ENCODE results near the gene PRAC2. TPM values are rescaled to one million over a fixed set of nuclear protein-coding genes. Genes with fewer than 3 reads are reported as not detected.
A peak's percentile ranks its signal among the peaks of the same experiment; 100 is the strongest.

Gene PRAC2
- total RNA-seq, 4 donors from 2014 or later: 4.1 TPM; not detected in 3

DNA sequence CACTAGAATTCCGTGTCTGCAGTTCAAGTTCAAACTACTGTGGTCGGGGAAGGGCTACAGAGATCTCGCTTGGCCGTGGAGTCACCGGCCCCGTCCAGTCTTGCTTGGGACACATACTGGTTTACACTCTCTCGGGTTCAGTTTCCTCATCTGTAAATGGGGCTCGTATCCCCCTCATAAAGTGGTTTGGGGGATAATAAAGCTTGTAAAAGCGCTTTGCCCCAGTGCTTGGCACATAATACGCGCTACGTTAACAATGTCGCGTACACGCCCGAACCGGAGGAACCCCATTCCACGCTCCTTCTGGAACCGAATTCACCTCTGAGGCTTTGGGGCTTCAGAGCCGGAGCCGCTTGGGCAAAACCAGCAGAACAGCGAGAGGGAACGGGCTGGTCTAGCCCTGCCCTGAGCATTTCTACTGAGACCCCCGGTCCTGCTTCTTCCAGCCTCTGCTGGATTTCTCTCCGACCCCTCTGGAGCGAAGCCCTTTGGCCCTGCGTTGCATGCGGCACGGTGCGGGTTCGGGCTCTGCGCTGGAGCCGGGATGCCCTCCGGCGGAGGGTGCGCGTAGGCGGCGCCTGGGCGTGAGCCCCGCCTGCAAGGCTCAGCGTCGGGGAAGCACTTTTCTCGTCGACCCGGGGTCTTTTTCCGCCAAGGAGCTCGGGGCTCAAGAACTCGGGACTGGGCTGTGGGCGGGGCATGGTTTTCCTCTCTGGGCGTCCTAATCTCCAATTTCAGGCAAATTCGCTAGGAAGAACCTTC, 31.7 kb downstream of the PRAC2 start:
- peaks cover 93% of the 10 kb centered on the region for H3K27me3 ChIP-seq
- no peak for DNase-seq
- H3K36me3 ChIP-seq: no peaks in the 10 kb centered on the region
- WGBS, 2 donors (ENCODE audit: low coverage in 1 of 2): 18% methylated on average over 34 of the region's 52 CpGs; no CpG with 5 or more reads in 1 of the 2 donors
- no peak overlapping the region for H3K27ac ChIP-seq
- intact Hi-C loops (cut with DNase I; ENCODE audit: low total_unique reads) (no loop called here), in situ Hi-C loops (cut with MboI; ENCODE audit: low pct_ligation_motif_present in 1 of 4, low pct_unique_long_range_greater_than_20kb in 1 of 4, low sequenced_read_pairs in 3 of 4) (no loop called here)
- TF ChIP-seq, protein P1, sequence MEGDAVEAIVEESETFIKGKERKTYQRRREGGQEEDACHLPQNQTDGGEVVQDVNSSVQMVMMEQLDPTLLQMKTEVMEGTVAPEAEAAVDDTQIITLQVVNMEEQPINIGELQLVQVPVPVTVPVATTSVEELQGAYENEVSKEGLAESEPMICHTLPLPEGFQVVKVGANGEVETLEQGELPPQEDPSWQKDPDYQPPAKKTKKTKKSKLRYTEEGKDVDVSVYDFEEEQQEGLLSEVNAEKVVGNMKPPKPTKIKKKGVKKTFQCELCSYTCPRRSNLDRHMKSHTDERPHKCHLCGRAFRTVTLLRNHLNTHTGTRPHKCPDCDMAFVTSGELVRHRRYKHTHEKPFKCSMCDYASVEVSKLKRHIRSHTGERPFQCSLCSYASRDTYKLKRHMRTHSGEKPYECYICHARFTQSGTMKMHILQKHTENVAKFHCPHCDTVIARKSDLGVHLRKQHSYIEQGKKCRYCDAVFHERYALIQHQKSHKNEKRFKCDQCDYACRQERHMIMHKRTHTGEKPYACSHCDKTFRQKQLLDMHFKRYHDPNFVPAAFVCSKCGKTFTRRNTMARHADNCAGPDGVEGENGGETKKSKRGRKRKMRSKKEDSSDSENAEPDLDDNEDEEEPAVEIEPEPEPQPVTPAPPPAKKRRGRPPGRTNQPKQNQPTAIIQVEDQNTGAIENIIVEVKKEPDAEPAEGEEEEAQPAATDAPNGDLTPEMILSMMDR (IDR thresholded peaks at IDR 0.05): no peak
- no peak for TF ChIP-seq EP300 (IDR thresholded peaks at IDR 0.05; ENCODE audit: low read depth)
- no peak for TF ChIP-seq POLR2AphosphoS5 (IDR thresholded peaks at IDR 0.05)
- TF ChIP-seq POLR2A (IDR thresholded peaks at IDR 0.05): no peak
- no peaks in the 10 kb centered on the region for H3K9me3 ChIP-seq
- peak overlapping the region in 1 of 4 donors; percentile 4 for H3K4me3 ChIP-seq
- peaks cover 0 to 50% (median 25%) of the 10 kb centered on the region in 4 donors for H3K4me1 ChIP-seq

DNA sequence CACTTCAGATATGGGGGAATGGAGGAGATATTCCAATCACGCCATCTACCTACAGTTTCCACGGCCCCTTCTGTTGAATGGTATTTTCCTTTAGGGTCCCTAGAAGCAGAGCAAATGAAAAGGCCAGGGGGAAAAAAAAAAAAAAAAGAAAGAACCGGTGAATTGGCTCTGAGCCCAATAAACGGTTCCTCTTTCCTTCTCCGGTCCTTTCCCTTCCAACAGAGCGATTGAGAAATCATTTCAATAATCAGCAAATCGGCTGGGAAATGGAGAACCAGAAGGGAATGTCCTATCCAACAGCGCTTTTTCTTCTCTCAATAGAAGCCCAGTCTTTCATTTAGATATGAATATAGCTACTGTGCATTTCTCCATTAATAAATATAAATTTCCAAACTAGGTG, 32.4 kb downstream of the PRAC2 start:
- Histone ChIP-seq H3K9me3 (no peaks in the 10 kb centered on the region), H3K36me3 (no peaks in the 10 kb centered on the region), H3K4me1 (peaks cover 0 to 56% (median 25%) of the 10 kb centered on the region in 4 donors), H3K27me3 (peaks cover 89% of the 10 kb centered on the region), H3K27ac (no peak overlapping the region), H3K4me3 (peak overlapping the region in 1 of 4 donors; percentile 4)
- intact Hi-C loops (cut with DNase I; ENCODE audit: low total_unique reads) (no loop called here), in situ Hi-C loops (cut with MboI; ENCODE audit: low pct_ligation_motif_present in 1 of 4, low pct_unique_long_range_greater_than_20kb in 1 of 4, low sequenced_read_pairs in 3 of 4) (no loop called here)
- WGBS, 2 donors (ENCODE audit: low coverage in 1 of 2): 23 to 60% methylated on average over 1 to 8 of the region's 8 CpGs
- DNase-seq: no peak
- no peak for TF ChIP-seq EP300 (IDR thresholded peaks at IDR 0.05; ENCODE audit: low read depth)
- TF ChIP-seq POLR2AphosphoS5 (IDR thresholded peaks at IDR 0.05): no peak
- TF ChIP-seq, protein P1 (IDR thresholded peaks at IDR 0.05): no peak
- TF ChIP-seq POLR2A (IDR thresholded peaks at IDR 0.05): no peak

DNA sequence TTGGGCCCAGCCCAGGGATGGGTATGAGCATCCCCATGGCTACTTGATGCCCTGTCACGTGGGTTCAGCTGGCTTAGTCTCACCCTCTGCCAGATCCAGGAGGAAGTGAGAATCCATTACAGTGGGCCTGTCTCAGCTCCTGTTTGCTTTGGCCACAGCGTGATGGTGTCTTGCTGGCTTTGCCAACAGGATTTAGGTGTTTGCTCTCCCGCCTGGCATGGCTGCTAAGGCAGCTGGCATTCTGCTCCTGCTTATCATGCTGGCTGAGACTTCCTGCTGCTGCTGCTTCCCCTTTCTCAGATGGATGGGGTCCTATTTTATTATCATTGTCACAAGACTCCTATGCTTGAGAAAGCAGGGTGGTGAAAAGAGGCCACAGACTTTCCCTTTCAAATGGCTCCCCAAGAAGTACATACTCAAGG, 33.9 kb downstream of the PRAC2 start:
- peak overlapping the region; percentile 22 to 62 (median 51) for H3K27ac ChIP-seq
- TF ChIP-seq EP300 (IDR thresholded peaks at IDR 0.05; ENCODE audit: low read depth) (no peak), POLR2AphosphoS5 (IDR thresholded peaks at IDR 0.05) (no peak), POLR2A (IDR thresholded peaks at IDR 0.05) (no peak)
- TF ChIP-seq, protein P1 (IDR thresholded peaks at IDR 0.05): no peak
- DNase-seq: no peak
- WGBS, 2 donors (ENCODE audit: low coverage in 1 of 2): 18 to 60% methylated on average over 2 to 3 of the region's 3 CpGs
- no peaks in the 10 kb centered on the region for H3K9me3 ChIP-seq
- intact Hi-C loops (cut with DNase I; ENCODE audit: low total_unique reads): no loop called here
- no peak overlapping the region for H3K4me3 ChIP-seq
- peaks cover 88% of the 10 kb centered on the region for H3K27me3 ChIP-seq
- peaks cover 0 to 67% (median 32%) of the 10 kb centered on the region in 4 donors for H3K4me1 ChIP-seq
- in situ Hi-C loops (cut with MboI; ENCODE audit: low pct_ligation_motif_present in 1 of 4, low pct_unique_long_range_greater_than_20kb in 1 of 4, low sequenced_read_pairs in 3 of 4): no loop called here
- no peaks in the 10 kb centered on the region for H3K36me3 ChIP-seq

DNA sequence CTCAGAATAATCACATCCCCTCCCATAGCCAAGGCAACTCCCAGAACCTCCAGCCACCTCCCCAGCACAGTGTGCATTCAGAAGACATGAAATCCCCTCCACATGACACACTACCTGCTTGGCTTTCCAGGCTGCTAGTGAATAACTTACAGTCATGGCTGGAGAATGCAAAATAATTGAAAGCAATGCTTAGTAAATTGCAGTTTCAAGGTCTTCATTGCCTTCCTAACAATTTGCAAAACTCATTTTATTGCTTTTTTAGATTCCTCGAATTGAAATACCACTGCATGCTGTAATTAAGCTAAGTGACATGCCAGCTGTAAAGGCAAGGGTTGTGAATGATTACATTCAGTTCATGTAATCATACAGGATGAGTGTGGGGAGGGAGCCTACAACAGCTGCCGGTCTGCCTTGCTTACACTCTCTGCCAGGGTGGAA, 34.6 kb downstream of the PRAC2 start:
- no peak for DNase-seq
- H3K36me3 ChIP-seq: no peaks in the 10 kb centered on the region
- peak overlapping the region; percentile 22 to 62 (median 51) for H3K27ac ChIP-seq
- H3K27me3 ChIP-seq: peaks cover 87% of the 10 kb centered on the region
- H3K4me1 ChIP-seq: peaks cover 0 to 66% (median 31%) of the 10 kb centered on the region in 4 donors
- TF ChIP-seq POLR2AphosphoS5 (IDR thresholded peaks at IDR 0.05) (peak in 1 of 3 donors; percentile 23), EP300 (IDR thresholded peaks at IDR 0.05; ENCODE audit: low read depth) (no peak)
- intact Hi-C loops (cut with DNase I; ENCODE audit: low total_unique reads): no loop called here
- WGBS, 2 donors (ENCODE audit: low coverage in 1 of 2): 0 to 25% methylated on average over 1 to 2 of the region's 2 CpGs
- H3K4me3 ChIP-seq: no peak overlapping the region
- H3K9me3 ChIP-seq: no peaks in the 10 kb centered on the region
- in situ Hi-C loops (cut with MboI; ENCODE audit: low pct_ligation_motif_present in 1 of 4, low pct_unique_long_range_greater_than_20kb in 1 of 4, low sequenced_read_pairs in 3 of 4): no loop called here

Data from transverse colon (tissue), 4 donors.